HT1080 (cell line): ENCODE results near the gene RAMP3. TPM values are rescaled to one million over a fixed set of nuclear protein-coding genes. Genes with fewer than 3 reads are reported as not detected.

ENCODE experiments used
- DNase-seq: peaks from one replicate; pipeline ENCODE4 v3.0.0-alpha.2; 2015; ENCODE audit warnings: low read depth
- total RNA-seq: library from RNA; depleted of rRNA; stranded (reverse); fragments of >200 nt; shearing (Covaris generic); gene quantifications from 2 replicates; pipeline ENCODE4 v1.2.3, GENCODE V29; 2014

Gene RAMP3
- total RNA-seq, 1 experiment from 2014 or later = not detected

- no peak for DNase-seq
Observed at GRCh38 chr7:45156516-45157272, 897 bp upstream of the RAMP3 start.

GRCh38 chr7:45157286-45157652, 322 bp upstream of the RAMP3 start:
- no peak for DNase-seq

GRCh38 chr7:45158471-45158870, 880 bp downstream of the RAMP3 start:
- no peak for DNase-seq

GRCh38 chr7:45159296-45159695, 1.7 kb downstream of the RAMP3 start:
- DNase-seq = no peak

- no peak for DNase-seq
Observed at GRCh38 chr7:45160417-45160881, 2.9 kb downstream of the RAMP3 start.

GRCh38 chr7:45161138-45161537, 3.5 kb downstream of the RAMP3 start:
- DNase-seq = no peak

GRCh38 chr7:45161842-45162241, 4.3 kb downstream of the RAMP3 start:
- no peak for DNase-seq

GRCh38 chr7:45162311-45162845, 4.8 kb downstream of the RAMP3 start:
- no peak for DNase-seq

- no peak for DNase-seq
Observed at GRCh38 chr7:45162943-45163691, 5.5 kb downstream of the RAMP3 start.

GRCh38 chr7:45163692-45164052, 6.1 kb downstream of the RAMP3 start:
- DNase-seq = no peak

- DNase-seq = peak; percentile 8
Observed at GRCh38 chr7:45164271-45164670, 6.7 kb downstream of the RAMP3 start.

GRCh38 chr7:45165857-45166256, 8.3 kb downstream of the RAMP3 start:
- DNase-seq = no peak

GRCh38 chr7:45171946-45172345, 14.4 kb downstream of the RAMP3 start:
- no peak for DNase-seq

- no peak for DNase-seq
Observed at GRCh38 chr7:45173596-45174327, 16.2 kb downstream of the RAMP3 start.

- no peak for DNase-seq
Observed at GRCh38 chr7:45174328-45174610, 16.7 kb downstream of the RAMP3 start.

- no peak for DNase-seq
Observed at GRCh38 chr7:45174966-45175765, 17.6 kb downstream of the RAMP3 start.

- DNase-seq = no peak
Observed at GRCh38 chr7:45176091-45176490, 18.5 kb downstream of the RAMP3 start.

- no peak for DNase-seq
Observed at GRCh38 chr7:45176886-45177731, 19.5 kb downstream of the RAMP3 start.

- no peak for DNase-seq
Observed at GRCh38 chr7:45177801-45178200, 20.2 kb downstream of the RAMP3 start.
